Erythroblast (primary cell): ENCODE data around the gene GLIS1.

Experiments used
- GATA1 ChIP-seq: IDR thresholded peaks from 2 replicates; pipeline ENCODE4 v1.6.1; 2011; ENCODE audit warnings: low read depth, mild to moderate bottlenecking, control low read depth, low read length, moderate library complexity
- POLR2A ChIP-seq: IDR thresholded peaks from 2 replicates; pipeline ENCODE4 v1.6.1; 2011; ENCODE audit warnings: mild to moderate bottlenecking, low read length

GRCh38 chr1:53732912-53733317 lies 6.0 kb downstream of the GLIS1 start:
- TF ChIP-seq POLR2A (no peak), GATA1 (no peak)
